GM12878 (cell line): Measurements from ENCODE around the gene MCM5. TPM values are rescaled to one million over a fixed set of nuclear protein-coding genes. Genes with fewer than 3 reads are reported as not detected.

ENCODE experiments used
- ATAC-seq: fragments of 200-7000 bp; cut with Tn5 transposase; 3 replicates; pipeline ENCODE4 v1.9.1; 2020; ENCODE audit warnings: mild to moderate bottlenecking, moderate library complexity
- BruUV-seq: library from RNA; stranded (reverse); fragments of 400-500 nt; replicated peaks from 2 replicates; lab custom pipeline; 2021; lab: Mats Ljungman, UMichigan
- CTCF ChIA-PET: fragments of 300-600 bp; sonication (Branson Sonifier 250); formaldehyde crosslinking; extraction: SDS; loops from one replicate; lab custom pipeline; 2021; ENCODE audit warnings: inconsistent platforms; lab: Yijun Ruan, JAX
- POLR2A ChIA-PET: fragments of 350-600 bp; formaldehyde crosslinking; extraction: SDS; loops from one replicate; lab custom pipeline; 2021; ENCODE audit warnings: inconsistent platforms; lab: Charles Lee
- RAD21 ChIA-PET: fragments of 300-600 bp; sonication (Branson Sonifier 250); formaldehyde crosslinking; loops from one replicate; lab custom pipeline; 2023; ENCODE audit warnings: antibody characterized with exemption; ENCODE audit not compliant: unreplicated experiment; lab: Charles Lee
- SMC1A ChIA-PET: fragments of 300-600 bp; sonication (Branson Sonifier 250); formaldehyde crosslinking; loops from one replicate; lab custom pipeline; 2023; ENCODE audit not compliant: unreplicated experiment, uncharacterized antibody; lab: Charles Lee
- DNase-seq: peaks from one replicate; pipeline ENCODE4 v3.0.0-alpha.2; 2011; ENCODE audit warnings: low read depth, low spot score
- FAIRE-seq: peaks from 3 replicates; lab custom pipeline; 2011; peaks lifted over from hg19 to GRCh38; lab: Jason Lieb, UNC
- H2AFZ ChIP-seq: 2 replicates; pipeline ENCODE4 v1.6.0; 2011; ENCODE audit warnings: low read depth, low read length, control low read depth; ENCODE audit not compliant: control insufficient read depth
- H3K27ac ChIP-seq: 2 replicates; pipeline ENCODE4 v1.5.1; 2011; ENCODE audit warnings: control low read depth; ENCODE audit not compliant: control insufficient read depth, insufficient read depth
- H3K27me3 ChIP-seq, 2 experiments: replicated peaks in 1 of 2; 2 replicates each; pipeline versions ENCODE4 v1.6.0 to v1.6.1; 2011; ENCODE audit warnings: low read length in 1 of 2; ENCODE audit not compliant: control insufficient read depth in 2 of 2, insufficient read depth in 2 of 2
- H3K36me3 ChIP-seq, 2 experiments: 2 replicates each; pipeline ENCODE4 v1.5.1; 2011; ENCODE audit warnings: low read length in 1 of 2; ENCODE audit not compliant: control insufficient read depth in 2 of 2, insufficient read depth in 2 of 2
- H3K4me1 ChIP-seq: 2 replicates; pipeline ENCODE4 v1.6.1; 2011; ENCODE audit warnings: mild to moderate bottlenecking, low read length, moderate library complexity, mixed read lengths; ENCODE audit not compliant: control insufficient read depth, insufficient read depth
- H3K4me2 ChIP-seq: 2 replicates; pipeline ENCODE4 v1.6.0; 2011; ENCODE audit warnings: control low read depth; ENCODE audit not compliant: control insufficient read depth, insufficient read depth
- H3K4me3 ChIP-seq: fragments of 200-600 bp; sonication (generic); 2 replicates; pipeline ENCODE4 v1.5.1; 2016
- H3K79me2 ChIP-seq: 2 replicates; pipeline ENCODE4 v1.6.0; 2011; ENCODE audit warnings: low read length; ENCODE audit not compliant: control insufficient read depth, insufficient read depth
- H3K9ac ChIP-seq: 2 replicates; pipeline ENCODE4 v1.8.0; 2011; ENCODE audit warnings: low read length, control low read depth, mixed read lengths; ENCODE audit not compliant: control insufficient read depth, insufficient read depth
- H3K9me3 ChIP-seq: replicated peaks from 3 replicates; pipeline ENCODE4 v1.5.1; 2011; ENCODE audit warnings: mild to moderate bottlenecking, low read length; ENCODE audit not compliant: control insufficient read depth, insufficient read depth
- H4K20me1 ChIP-seq: 2 replicates; pipeline ENCODE4 v1.6.0; 2011; ENCODE audit not compliant: control insufficient read depth, insufficient read depth
- DPF2 ChIP-seq: fragments of 450-650 bp; IDR thresholded peaks from 2 replicates; pipeline ENCODE4 v1.6.1; 2017; ENCODE audit warnings: mild to moderate bottlenecking
- LARP7 ChIP-seq: fragments of 450-650 bp; IDR thresholded peaks from 2 replicates; pipeline ENCODE4 v1.6.1; 2017; ENCODE audit warnings: mild to moderate bottlenecking
- MEF2A ChIP-seq: IDR thresholded peaks from 2 replicates; pipeline ENCODE4 v1.6.1; 2011; ENCODE audit warnings: low read depth, mild to moderate bottlenecking, low read length, moderate library complexity; ENCODE audit not compliant: insufficient read depth
- MTA3 ChIP-seq: IDR thresholded peaks from 2 replicates; pipeline ENCODE4 v1.6.1; 2012; ENCODE audit warnings: low read length, inconsistent platforms, borderline replicate concordance
- NFYA ChIP-seq: IDR thresholded peaks from 2 replicates; pipeline ENCODE4 v1.6.1; 2011; ENCODE audit warnings: low read depth, mild to moderate bottlenecking, low read length, improper control_type of control experiment, borderline replicate concordance
- PAX5 ChIP-seq: IDR thresholded peaks from 2 replicates; pipeline ENCODE4 v1.6.1; 2011; ENCODE audit warnings: low read depth, low read length, borderline replicate concordance
- SIN3A ChIP-seq: IDR thresholded peaks from 2 replicates; pipeline ENCODE4 v1.6.1; 2012; ENCODE audit warnings: low read depth, low read length, improper control_type of control experiment
- SMAD1 ChIP-seq: fragments of 450-650 bp; IDR thresholded peaks from 2 replicates; pipeline ENCODE4 v1.6.1; 2018; ENCODE audit warnings: mild to moderate bottlenecking, low read depth; ENCODE audit not compliant: partially characterized antibody
- SREBF2 ChIP-seq: IDR thresholded peaks from 2 replicates; pipeline ENCODE4 v1.6.1; 2012; ENCODE audit warnings: mild to moderate bottlenecking, low read length
- SUZ12 ChIP-seq: fragments of 200-600 bp; sonication (generic); IDR thresholded peaks from one replicate; pipeline ENCODE4 v1.6.1; 2018; ENCODE audit warnings: antibody characterized with exemption, mild to moderate bottlenecking; ENCODE audit not compliant: unreplicated experiment
- TAF1 ChIP-seq: IDR thresholded peaks from 2 replicates; pipeline ENCODE4 v1.6.1; 2011; ENCODE audit warnings: mild to moderate bottlenecking, low read depth, low read length, borderline replicate concordance
- WRNIP1 ChIP-seq: IDR thresholded peaks from 2 replicates; pipeline ENCODE4 v1.6.1; 2011; ENCODE audit warnings: low read depth, low read length, improper control_type of control experiment, borderline replicate concordance
- ZNF24 ChIP-seq: fragments of 450-650 bp; IDR thresholded peaks from 2 replicates; pipeline ENCODE4 v1.6.1; 2017; ENCODE audit warnings: antibody characterized with exemption, mild to moderate bottlenecking
- WGBS: methylation state at CpG from one replicate; pipeline ENCODE4 v1.1.6; 2016; ENCODE audit warnings: low lambda C conversion rate; ENCODE audit not compliant: insufficient replicate concordance, insufficient coverage; ENCODE audit errors: missing lambda C conversion rate; 5-methylcytosine and 5-hydroxymethylcytosine counted together
- in situ Hi-C: fragments of 300-500 bp; cut with MboI; formaldehyde crosslinking; loops from 9 replicates; pipeline ENCODE4 v1.14.3; 2018; ENCODE audit warnings: mixed read lengths
- intact Hi-C: fragments of 100-400 bp; cut with micrococcal nuclease; formaldehyde crosslinking; loops from one replicate; pipeline ENCODE4 v1.14.2; 2022; ENCODE audit not compliant: unreplicated experiment
- polyA plus RNA-seq, 11 experiments: library from polyadenylated mRNA; depleted of rRNA in 4 of 11; unstranded in 6 of 11; stranded (reverse) in 5 of 11; fragments of >200 nt; fragmentation: Nextera tagmentation in 4 of 11; fragmentation: Illumina TruSeq in 1 of 11; extraction: Ambion mirVana in 4 of 11; extraction: Trizol in 1 of 11; gene quantifications; 1 replicate in 1 of 11; 2 replicates in 10 of 11; pipeline versions ENCODE4 v1.2.1 to v1.2.3, GENCODE V29; 2011 to 2016; ENCODE audit warnings: inconsistent platforms in 2 of 11, missing spikeins in 2 of 11, low read depth in 1 of 11
- total RNA-seq, 4 experiments: library from RNA; depleted of rRNA in 3 of 4; stranded (reverse); fragments of >200 nt in 3 of 4; fragmentation: Illumina TruSeq in 1 of 4; extraction: Trizol in 1 of 4; gene quantifications; 2 replicates each; pipeline versions ENCODE4 v1.2.1 to v1.2.3, GENCODE V29; 2013 to 2021
- TF ChIP-seq, protein P1 (sequence below): IDR thresholded peaks from 2 replicates; pipeline ENCODE4 v1.6.1; 2011; ENCODE audit warnings: borderline replicate concordance, low read depth, mild to moderate bottlenecking, moderate library complexity, mixed read lengths, low read length; ENCODE audit not compliant: insufficient read depth; ENCODE audit errors: extremely low read length
- TF ChIP-seq, protein P2 (sequence below): fragments of 150-350 bp; IDR thresholded peaks from 2 replicates; pipeline ENCODE4 v1.6.1; 2014; ENCODE audit warnings: mild to moderate bottlenecking, low read depth, low read length
- TF ChIP-seq, protein P3 (sequence below): fragments of 450-650 bp; IDR thresholded peaks from 2 replicates; pipeline ENCODE4 v1.6.1; 2017; ENCODE audit warnings: antibody characterized with exemption, mild to moderate bottlenecking, moderate library complexity

MCM5 gene
- total and polyA plus RNA-seq, 10 of the 15 experiments (the other 5 are each of a cell fraction or from before 2014, with no cell fraction given) = 14.1 to 360 (median 164) TPM

DNA sequence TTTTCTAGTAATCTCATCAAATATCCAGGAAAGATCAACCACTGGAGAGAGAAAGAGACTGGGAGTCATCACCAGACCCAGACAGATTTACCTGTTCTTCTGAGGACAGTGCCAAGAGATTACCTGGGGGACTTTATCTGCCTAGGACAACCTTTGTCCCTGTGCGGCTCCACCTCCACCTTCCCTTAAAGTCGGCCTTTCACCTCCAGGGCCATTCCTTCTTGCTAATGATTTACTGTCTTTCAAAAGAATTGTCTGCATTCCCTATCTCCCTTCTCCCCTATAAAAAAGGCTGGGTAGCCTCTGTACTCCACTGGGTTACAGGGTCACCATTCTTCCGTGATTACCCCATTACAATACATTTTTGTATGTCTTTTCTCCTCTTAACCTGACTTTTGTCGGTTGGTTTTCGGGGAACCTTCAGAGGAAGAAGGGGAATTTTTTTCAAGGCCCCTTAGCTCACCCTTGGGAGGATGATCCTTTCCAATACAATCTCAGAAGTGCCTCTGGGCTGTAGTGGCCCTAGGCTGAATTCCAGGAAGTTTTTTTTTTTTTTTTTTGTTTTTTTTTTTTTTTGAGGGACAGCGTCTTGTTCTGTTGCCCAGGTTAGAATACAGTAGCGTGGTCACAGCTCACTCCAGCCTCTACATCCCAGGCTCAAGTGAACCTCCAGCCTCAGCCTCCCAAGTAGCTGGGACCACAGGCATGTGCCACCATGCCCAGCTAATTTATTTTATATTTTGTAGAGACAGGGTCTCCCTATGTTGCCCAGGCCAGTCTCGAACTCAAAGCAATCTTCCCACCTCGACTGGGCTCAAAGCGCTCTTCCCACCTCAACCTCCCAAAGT lies 20.6 kb upstream of the MCM5 start (continued):
- TF ChIP-seq SIN3A (no peak), LARP7 (no peak), MEF2A (no peak), SUZ12 (no peak)
- TF ChIP-seq, protein P1, sequence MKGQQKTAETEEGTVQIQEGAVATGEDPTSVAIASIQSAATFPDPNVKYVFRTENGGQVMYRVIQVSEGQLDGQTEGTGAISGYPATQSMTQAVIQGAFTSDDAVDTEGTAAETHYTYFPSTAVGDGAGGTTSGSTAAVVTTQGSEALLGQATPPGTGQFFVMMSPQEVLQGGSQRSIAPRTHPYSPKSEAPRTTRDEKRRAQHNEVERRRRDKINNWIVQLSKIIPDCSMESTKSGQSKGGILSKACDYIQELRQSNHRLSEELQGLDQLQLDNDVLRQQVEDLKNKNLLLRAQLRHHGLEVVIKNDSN = no peak

DNA sequence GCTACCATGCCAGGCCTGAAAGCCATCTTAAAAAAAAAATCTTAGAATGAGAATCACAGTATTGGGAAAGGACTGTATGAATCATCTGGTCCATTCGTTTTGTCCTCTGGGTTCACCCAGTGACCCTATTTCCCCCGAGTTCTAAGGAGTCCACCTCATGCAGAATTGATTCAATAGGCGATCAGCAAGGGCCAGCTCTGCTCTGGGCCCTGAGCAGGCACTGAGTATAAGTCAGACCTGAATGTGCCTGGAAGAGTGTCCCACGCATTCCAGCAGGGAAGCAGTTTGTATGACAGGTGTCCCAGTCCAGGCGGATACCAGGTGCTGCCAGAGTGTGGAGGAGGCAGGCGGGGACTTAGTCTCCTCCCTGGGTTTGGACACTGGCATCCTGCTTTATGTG lies 19.9 kb upstream of the MCM5 start:
- Histone ChIP-seq H3K36me3 (no peaks in the 10 kb centered on the region; a peak in 1 of 4 replicates), H3K4me2 (no peak overlapping the region), H3K4me1 (peaks cover 38% of the 10 kb centered on the region), H3K79me2 (peaks cover 4% of the 10 kb centered on the region), H3K4me3 (no peak overlapping the region), H2AFZ (no peak overlapping the region), H3K27ac (no peak overlapping the region), H4K20me1 (no peaks in the 10 kb centered on the region), H3K9me3 (no peaks in the 10 kb centered on the region), H3K9ac (no peak overlapping the region), H3K27me3 (no peaks in the 10 kb centered on the region)
- intact Hi-C loops (no loop called here), in situ Hi-C loops (loop anchor here (25.0 kb wide), 1 partner anchor 1832 kb away; the partner anchor contains the start of gene SSTR3)
- ATAC-seq (no peak), DNase-seq (no peak), FAIRE-seq (no peak)
- ChIA-PET CTCF (interaction anchor here (0.8 to 3.1 kb wide), 6 partner anchors 11 to 204 kb away, joined by 3 to 23 read pairs (median 6); no protein-coding TSS in a partner anchor), SMC1A (interaction anchor here (1.0 to 4.7 kb wide), 7 partner anchors 8 to 28 kb away, joined by 3 to 26 read pairs (median 4); no protein-coding TSS in a partner anchor), RAD21 (interaction anchor here (3.0 to 6.3 kb wide), 2 partner anchors 29 to 30 kb away, joined by 23 to 39 read pairs; no protein-coding TSS in a partner anchor), POLR2A (interaction anchor here (1.1 to 2.3 kb wide), 5 partner anchors 9 to 30 kb away, joined by 3 to 18 read pairs (median 6); no protein-coding TSS in a partner anchor)
- no TSS peak for BruUV-seq
- TF ChIP-seq, protein P2, sequence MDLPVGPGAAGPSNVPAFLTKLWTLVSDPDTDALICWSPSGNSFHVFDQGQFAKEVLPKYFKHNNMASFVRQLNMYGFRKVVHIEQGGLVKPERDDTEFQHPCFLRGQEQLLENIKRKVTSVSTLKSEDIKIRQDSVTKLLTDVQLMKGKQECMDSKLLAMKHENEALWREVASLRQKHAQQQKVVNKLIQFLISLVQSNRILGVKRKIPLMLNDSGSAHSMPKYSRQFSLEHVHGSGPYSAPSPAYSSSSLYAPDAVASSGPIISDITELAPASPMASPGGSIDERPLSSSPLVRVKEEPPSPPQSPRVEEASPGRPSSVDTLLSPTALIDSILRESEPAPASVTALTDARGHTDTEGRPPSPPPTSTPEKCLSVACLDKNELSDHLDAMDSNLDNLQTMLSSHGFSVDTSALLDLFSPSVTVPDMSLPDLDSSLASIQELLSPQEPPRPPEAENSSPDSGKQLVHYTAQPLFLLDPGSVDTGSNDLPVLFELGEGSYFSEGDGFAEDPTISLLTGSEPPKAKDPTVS = no peak
- TF ChIP-seq NFYA (no peak), MTA3 (no peak), DPF2 (no peak), PAX5 (no peak), SREBF2 (no peak), TAF1 (no peak), ZNF24 (no peak), WRNIP1 (no peak), SMAD1 (no peak)
- TF ChIP-seq, protein P3, sequence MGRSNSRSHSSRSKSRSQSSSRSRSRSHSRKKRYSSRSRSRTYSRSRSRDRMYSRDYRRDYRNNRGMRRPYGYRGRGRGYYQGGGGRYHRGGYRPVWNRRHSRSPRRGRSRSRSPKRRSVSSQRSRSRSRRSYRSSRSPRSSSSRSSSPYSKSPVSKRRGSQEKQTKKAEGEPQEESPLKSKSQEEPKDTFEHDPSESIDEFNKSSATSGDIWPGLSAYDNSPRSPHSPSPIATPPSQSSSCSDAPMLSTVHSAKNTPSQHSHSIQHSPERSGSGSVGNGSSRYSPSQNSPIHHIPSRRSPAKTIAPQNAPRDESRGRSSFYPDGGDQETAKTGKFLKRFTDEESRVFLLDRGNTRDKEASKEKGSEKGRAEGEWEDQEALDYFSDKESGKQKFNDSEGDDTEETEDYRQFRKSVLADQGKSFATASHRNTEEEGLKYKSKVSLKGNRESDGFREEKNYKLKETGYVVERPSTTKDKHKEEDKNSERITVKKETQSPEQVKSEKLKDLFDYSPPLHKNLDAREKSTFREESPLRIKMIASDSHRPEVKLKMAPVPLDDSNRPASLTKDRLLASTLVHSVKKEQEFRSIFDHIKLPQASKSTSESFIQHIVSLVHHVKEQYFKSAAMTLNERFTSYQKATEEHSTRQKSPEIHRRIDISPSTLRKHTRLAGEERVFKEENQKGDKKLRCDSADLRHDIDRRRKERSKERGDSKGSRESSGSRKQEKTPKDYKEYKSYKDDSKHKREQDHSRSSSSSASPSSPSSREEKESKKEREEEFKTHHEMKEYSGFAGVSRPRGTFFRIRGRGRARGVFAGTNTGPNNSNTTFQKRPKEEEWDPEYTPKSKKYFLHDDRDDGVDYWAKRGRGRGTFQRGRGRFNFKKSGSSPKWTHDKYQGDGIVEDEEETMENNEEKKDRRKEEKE = no peak
- 91% methylated on average over 6 of the region's 6 CpGs for WGBS
